Brain microvascular endothelial cell (primary cell): ENCODE results near the gene DCXR.

Experiments
- DNase-seq: peaks from one replicate; pipeline ENCODE4 v3.0.0-alpha.2; 2020
- H3K27ac ChIP-seq: fragments of 250-450 bp; sonication (Bioruptor Pico); 2 replicates; pipeline ENCODE4 v1.5.1; 2020; ENCODE audit warnings: mild to moderate bottlenecking, moderate library complexity
- H3K27me3 ChIP-seq: fragments of 250-450 bp; sonication (Bioruptor Pico); replicated peaks from 2 replicates; pipeline ENCODE4 v1.5.1; 2020; ENCODE audit warnings: mild to moderate bottlenecking
- H3K36me3 ChIP-seq: fragments of 250-450 bp; sonication (Bioruptor Pico); replicated peaks from 2 replicates; pipeline ENCODE4 v1.5.1; 2020; ENCODE audit warnings: mild to moderate bottlenecking
- H3K4me3 ChIP-seq: 2 replicates; pipeline ENCODE4 v1.5.1; 2011; ENCODE audit warnings: low read depth, mild to moderate bottlenecking, control low read depth, low read length, moderate library complexity
- CTCF ChIP-seq: IDR thresholded peaks from 2 replicates; pipeline ENCODE4 v1.5.1; 2011; ENCODE audit warnings: low read depth, mild to moderate bottlenecking, moderate library complexity, low read length, control low read depth, inconsistent platforms; ENCODE audit errors: missing control alignments
- in situ Hi-C: cut with HindIII; loops from 2 replicates; pipeline ENCODE4 v1.10.0; 2017; ENCODE audit warnings: low sequenced_read_pairs, low pct_ligation_motif_present

Gene DCXR

DNA sequence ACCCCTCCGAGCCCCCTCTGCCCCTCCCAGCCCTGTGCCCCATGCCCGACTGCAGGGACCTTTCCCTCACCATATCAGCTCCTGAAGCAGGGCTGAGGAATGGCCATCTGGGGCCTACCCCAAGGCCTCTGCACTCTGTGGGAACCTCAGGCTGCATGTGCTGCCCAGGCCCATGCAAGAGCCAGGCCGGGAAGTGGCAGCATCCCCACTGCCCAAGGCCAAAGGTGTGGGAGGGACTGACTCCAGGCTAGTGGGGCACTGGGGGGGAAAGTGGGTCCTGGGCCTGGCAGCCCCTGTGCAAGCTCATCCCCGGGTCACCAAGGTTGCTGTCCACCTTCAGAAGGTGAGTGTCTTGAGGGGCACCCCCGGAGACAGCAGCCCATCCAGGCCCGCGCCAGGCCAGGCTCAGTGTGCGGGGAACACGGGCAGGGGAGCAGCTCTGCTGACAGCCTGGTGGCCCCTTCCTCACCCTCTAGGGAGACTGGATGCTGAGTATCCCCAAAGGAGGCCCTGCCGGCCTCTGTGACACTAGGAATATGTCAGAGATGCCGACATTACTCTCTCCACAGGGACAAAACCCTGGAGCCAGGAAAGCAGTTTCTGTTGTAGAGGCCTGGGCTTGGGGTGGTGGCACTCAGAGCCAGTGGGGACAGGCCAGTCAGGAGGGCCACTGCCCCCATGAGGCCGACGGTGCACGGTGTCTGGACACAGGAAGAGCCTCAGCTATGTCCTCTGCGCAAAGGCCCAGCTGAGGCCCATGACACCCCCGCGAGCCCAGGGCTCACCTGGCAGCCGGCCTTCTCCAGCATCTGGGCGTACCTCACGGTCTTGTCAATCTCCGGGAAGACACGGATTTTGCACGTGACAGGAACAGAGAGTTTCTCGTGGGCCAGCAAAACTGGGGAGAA is 24.8 kb upstream of the DCXR start:
- no peak overlapping the region for H3K27ac ChIP-seq
- no peaks in the 10 kb centered on the region for H3K27me3 ChIP-seq
- peak; percentile 15 for TF ChIP-seq CTCF
- in situ Hi-C loops: no loop called here
- H3K36me3 ChIP-seq: peaks cover 42% of the 10 kb centered on the region
- DNase-seq: no peak
- no peak overlapping the region for H3K4me3 ChIP-seq

DNA sequence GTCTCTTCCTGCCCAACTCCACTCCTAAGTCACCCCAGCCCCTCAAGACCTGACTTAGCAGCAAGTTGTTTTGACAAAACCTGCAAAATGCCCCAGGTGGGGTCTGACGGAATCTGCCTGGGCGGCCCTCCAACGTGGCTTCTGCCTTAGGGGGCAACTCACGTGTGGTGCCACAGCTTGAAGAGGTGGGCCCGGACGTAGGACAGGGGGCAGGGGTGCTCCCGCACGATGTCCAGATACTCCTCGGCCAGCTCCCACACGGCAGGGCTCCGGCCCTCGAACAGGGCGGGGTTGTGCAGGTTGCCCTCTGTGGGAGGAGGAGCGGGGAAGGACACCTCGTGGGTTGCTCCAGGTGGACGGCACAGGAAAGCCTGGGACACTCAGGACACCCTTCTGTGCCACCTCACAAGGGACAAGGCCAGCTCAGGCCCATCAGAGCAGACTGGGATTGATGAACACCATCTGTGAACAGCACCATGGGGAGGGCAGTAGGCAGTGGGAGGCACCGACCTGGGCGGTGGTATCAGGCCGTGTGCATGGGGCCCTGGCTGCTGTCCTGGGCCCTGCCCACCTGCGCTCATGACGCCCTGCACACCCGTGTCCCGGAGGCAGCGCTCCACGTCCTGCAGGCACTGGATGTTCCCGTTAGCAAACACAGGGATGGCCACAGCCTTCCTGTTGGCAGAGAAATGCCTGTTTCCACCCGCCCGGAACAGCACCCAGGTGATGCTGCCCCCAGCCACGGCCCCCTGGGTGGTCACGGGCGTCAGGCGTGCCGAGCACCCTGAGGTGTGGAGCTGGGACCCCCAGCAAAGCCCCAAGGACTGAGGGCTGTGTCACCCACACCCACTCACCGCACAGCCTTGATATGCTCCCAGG is 23.8 kb upstream of the DCXR start:
- DNase-seq: no peak
- TF ChIP-seq CTCF: no peak
- no peak overlapping the region for H3K27ac ChIP-seq
- in situ Hi-C loops: no loop called here
- no peaks in the 10 kb centered on the region for H3K27me3 ChIP-seq
- H3K4me3 ChIP-seq: no peak overlapping the region
- peaks cover 52% of the 10 kb centered on the region for H3K36me3 ChIP-seq

- no peak overlapping the region for H3K4me3 ChIP-seq
- DNase-seq: no peak
- H3K27ac ChIP-seq: no peak overlapping the region
- in situ Hi-C loops: no loop called here
- peaks cover 59% of the 10 kb centered on the region for H3K36me3 ChIP-seq
- no peaks in the 10 kb centered on the region for H3K27me3 ChIP-seq
- TF ChIP-seq CTCF: no peak
Observed at GRCh38 chr17:82060614-82061013, 23.1 kb upstream of the DCXR start.

DNA sequence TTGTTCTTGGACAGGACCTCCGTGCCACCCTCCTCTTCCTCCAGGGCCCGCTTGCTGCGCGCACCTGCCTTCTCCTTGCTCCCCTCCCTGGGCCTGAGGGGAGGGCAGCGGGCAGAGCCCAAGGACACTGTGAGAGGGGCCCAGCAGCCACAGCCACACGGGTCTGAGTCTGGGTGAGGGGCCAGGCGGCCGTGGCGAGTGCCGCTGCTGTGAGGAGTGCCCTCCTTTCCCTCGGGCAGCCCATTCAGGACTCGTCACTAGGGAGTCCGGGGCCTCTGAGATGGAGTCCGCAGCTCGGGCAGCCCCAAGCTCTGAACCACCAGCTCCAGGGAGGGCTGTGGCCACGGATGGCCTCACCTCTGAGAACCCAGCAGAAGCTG is 22.5 kb upstream of the DCXR start:
- H3K27ac ChIP-seq: no peak overlapping the region
- no peaks in the 10 kb centered on the region for H3K27me3 ChIP-seq
- peaks cover 64% of the 10 kb centered on the region for H3K36me3 ChIP-seq
- no peak for DNase-seq
- in situ Hi-C loops: no loop called here
- no peak overlapping the region for H3K4me3 ChIP-seq
- TF ChIP-seq CTCF: no peak

- no peak for DNase-seq
- TF ChIP-seq CTCF: no peak
- no peak overlapping the region for H3K27ac ChIP-seq
- no peak overlapping the region for H3K4me3 ChIP-seq
- no peaks in the 10 kb centered on the region for H3K27me3 ChIP-seq
- H3K36me3 ChIP-seq: peaks cover 69% of the 10 kb centered on the region
- in situ Hi-C loops: no loop called here
Observed at GRCh38 chr17:82059272-82060000, 21.9 kb upstream of the DCXR start.
